AG04450 (cell line): ENCODE measurements around the gene DNAJC1. TPM values are rescaled to one million over a fixed set of nuclear protein-coding genes. Genes with fewer than 3 reads are reported as not detected.
"Not testable (repeated sequence)": the region's sequence is repeated elsewhere in the genome, so short reads cannot be mapped to it uniquely, and the experiment has no call there.

ENCODE experiments used
- CTCF ChIA-PET: fragments of 300-600, 350-600 bp; formaldehyde crosslinking; extraction: SDS; loops from one replicate; lab custom pipeline; 2022; ENCODE audit warnings: antibody characterized with exemption, inconsistent platforms; lab: Charles Lee
- POLR2A ChIA-PET: fragments of 350-600 bp; formaldehyde crosslinking; extraction: SDS; loops from one replicate; lab custom pipeline; 2021; ENCODE audit warnings: antibody characterized with exemption, inconsistent platforms; lab: Yijun Ruan, JAX
- DNase-seq: peaks from one replicate; pipeline ENCODE4 v3.0.0-alpha.2; 2011; ENCODE audit warnings: low read depth, low spot score
- H3K27ac ChIP-seq: one replicate; pipeline ENCODE4 v1.5.1; 2012; ENCODE audit warnings: low read depth, low read length, control low read depth
- H3K27me3 ChIP-seq: one replicate; pipeline ENCODE4 v1.6.0; 2012; ENCODE audit warnings: low read length; ENCODE audit not compliant: control insufficient read depth, insufficient read depth
- H3K4me3 ChIP-seq: 2 replicates; pipeline ENCODE4 v1.5.1; 2011; ENCODE audit warnings: mild to moderate bottlenecking, low read depth, low read length, control low read depth
- H3K9me3 ChIP-seq: 2 replicates; pipeline ENCODE4 v1.5.1; 2012; ENCODE audit warnings: low read length; ENCODE audit not compliant: control insufficient read depth, insufficient read depth
- polyA plus RNA-seq: library from polyadenylated mRNA; depleted of rRNA; stranded (reverse); fragments of >200 nt; gene quantifications from 2 replicates; pipeline ENCODE4 v1.2.3, GENCODE V29; 2011
- TF ChIP-seq, protein P1 (sequence below): IDR thresholded peaks from 2 replicates; pipeline ENCODE4 v1.5.1; 2011; ENCODE audit warnings: low read depth, low read length, control low read depth, inconsistent platforms

Gene DNAJC1
- polyA plus RNA-seq, 1 experiment = 21.5 TPM

GRCh38 chr10:21724020-21724589 is 279.4 kb downstream of the DNAJC1 start:
- H3K9me3 ChIP-seq = no peaks in the 10 kb centered on the region
- no peak overlapping the region for H3K27ac ChIP-seq
- ChIA-PET POLR2A (interaction anchor here (0.6 to 1.4 kb wide), 3 partner anchors 29 to 405 kb away, joined by 3 to 4 read pairs (median 3); no protein-coding TSS in a partner anchor), CTCF (interaction anchor here (0.5 to 1.7 kb wide), 4 partner anchors 9 to 362 kb away, joined by 3 to 6 read pairs (median 6); no protein-coding TSS in a partner anchor)
- H3K4me3 ChIP-seq = no peak overlapping the region
- TF ChIP-seq, protein P1, sequence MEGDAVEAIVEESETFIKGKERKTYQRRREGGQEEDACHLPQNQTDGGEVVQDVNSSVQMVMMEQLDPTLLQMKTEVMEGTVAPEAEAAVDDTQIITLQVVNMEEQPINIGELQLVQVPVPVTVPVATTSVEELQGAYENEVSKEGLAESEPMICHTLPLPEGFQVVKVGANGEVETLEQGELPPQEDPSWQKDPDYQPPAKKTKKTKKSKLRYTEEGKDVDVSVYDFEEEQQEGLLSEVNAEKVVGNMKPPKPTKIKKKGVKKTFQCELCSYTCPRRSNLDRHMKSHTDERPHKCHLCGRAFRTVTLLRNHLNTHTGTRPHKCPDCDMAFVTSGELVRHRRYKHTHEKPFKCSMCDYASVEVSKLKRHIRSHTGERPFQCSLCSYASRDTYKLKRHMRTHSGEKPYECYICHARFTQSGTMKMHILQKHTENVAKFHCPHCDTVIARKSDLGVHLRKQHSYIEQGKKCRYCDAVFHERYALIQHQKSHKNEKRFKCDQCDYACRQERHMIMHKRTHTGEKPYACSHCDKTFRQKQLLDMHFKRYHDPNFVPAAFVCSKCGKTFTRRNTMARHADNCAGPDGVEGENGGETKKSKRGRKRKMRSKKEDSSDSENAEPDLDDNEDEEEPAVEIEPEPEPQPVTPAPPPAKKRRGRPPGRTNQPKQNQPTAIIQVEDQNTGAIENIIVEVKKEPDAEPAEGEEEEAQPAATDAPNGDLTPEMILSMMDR = no peak
- no peaks in the 10 kb centered on the region for H3K27me3 ChIP-seq
- no peak for DNase-seq

- POLR2A ChIA-PET = no interaction called here
Measured at GRCh38 chr10:21722209-21722608, 281.3 kb downstream of the DNAJC1 start.

DNA sequence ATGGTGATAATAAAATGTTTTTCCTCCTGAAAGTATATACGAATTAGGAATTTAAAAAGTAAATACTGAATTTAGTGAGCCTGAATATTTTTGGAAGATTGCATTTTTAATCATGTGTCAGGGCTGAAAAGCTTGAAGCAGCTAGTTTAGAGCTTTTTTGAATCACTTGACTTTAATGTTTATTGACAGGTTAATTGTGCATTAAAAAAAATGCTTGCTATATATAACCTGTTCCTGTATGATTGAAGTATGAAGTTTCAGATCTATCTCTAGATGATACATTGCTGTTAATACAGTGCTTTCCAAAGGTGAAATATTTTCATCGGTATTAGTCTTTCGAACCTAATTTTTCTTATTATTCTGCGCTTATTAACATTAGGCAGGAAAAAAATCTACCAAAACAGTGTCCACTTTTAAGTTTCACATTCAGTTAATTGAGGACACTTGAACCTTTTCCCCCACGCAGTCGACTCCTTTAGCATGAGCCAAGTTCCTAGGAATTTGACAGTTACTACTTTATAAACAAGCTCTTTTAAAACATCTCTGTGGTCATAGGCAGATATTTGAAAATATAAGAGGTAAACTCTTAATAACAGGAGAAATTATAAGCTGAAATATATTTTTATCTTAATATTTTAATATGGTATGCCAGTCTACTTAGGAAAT is 282.4 kb downstream of the DNAJC1 start:
- no peak overlapping the region for H3K27ac ChIP-seq
- ChIA-PET CTCF (interaction anchor here (0.5 to 2.5 kb wide), 5 partner anchors 11 to 225 kb away, joined by 3 to 10 read pairs (median 4); no protein-coding TSS in a partner anchor), POLR2A (interaction anchor here (0.6 kb wide), 2 partner anchors 31 to 90 kb away, joined by 4 to 8 read pairs; no protein-coding TSS in a partner anchor)
- H3K9me3 ChIP-seq = no peaks in the 10 kb centered on the region
- DNase-seq = no peak
- no peaks in the 10 kb centered on the region for H3K27me3 ChIP-seq
- H3K4me3 ChIP-seq = no peak overlapping the region
- TF ChIP-seq, protein P1 = no peak

More at GRCh38 chr10:21722209-21722608, 281.3 kb downstream of the DNAJC1 start:
- TF ChIP-seq, protein P1 = 0 out of 2 replicates have a peak, but pooled peaks have one; percentile 3
- CTCF ChIA-PET = interaction anchor here (0.5 to 2.5 kb wide), 3 partner anchors 226 to 1016 kb away, joined by 4 to 9 read pairs (median 5); no protein-coding TSS in a partner anchor
- H3K4me3 ChIP-seq = no peak overlapping the region
- no peaks in the 10 kb centered on the region for H3K27me3 ChIP-seq
- no peaks in the 10 kb centered on the region for H3K9me3 ChIP-seq
- DNase-seq = no peak
- no peak overlapping the region for H3K27ac ChIP-seq

DNA sequence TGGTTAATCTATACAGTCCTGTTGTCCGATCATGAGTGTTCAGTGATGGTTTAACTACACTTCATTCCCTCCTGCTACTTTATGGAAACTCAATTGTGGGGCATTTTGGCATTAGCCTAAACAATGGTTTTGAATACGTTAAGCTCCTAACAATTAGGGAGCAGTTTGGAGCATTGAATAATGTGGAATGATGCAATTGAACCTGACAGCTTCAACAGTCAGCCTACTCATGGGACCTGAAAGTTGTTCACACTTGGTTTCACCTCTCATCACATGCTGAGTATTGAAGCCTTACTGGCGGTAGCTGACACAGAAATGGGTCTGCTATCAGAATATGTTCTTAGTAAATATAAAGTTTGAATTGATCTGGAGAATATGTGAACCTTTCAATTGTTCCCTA is 283.4 kb downstream of the DNAJC1 start:
- no peak overlapping the region for H3K27ac ChIP-seq
- H3K27me3 ChIP-seq = no peaks in the 10 kb centered on the region
- TF ChIP-seq, protein P1 = no peak
- CTCF ChIA-PET = interaction anchor here (1.7 to 2.5 kb wide), 2 partner anchors 12 to 224 kb away, joined by 9 to 10 read pairs; no protein-coding TSS in a partner anchor
- no peak for DNase-seq
- POLR2A ChIA-PET = interaction anchor here (0.6 kb wide), 1 partner anchor 30 kb away, joined by 4 read pairs; no protein-coding TSS in a partner anchor
- H3K9me3 ChIP-seq = no peaks in the 10 kb centered on the region
- no peak overlapping the region for H3K4me3 ChIP-seq

- DNase-seq = no peak
- Histone ChIP-seq H3K4me3 (no peak overlapping the region), H3K9me3 (no peaks in the 10 kb centered on the region), H3K27ac (no peak overlapping the region), H3K27me3 (no peaks in the 10 kb centered on the region)
- TF ChIP-seq, protein P1 = no peak
- POLR2A ChIA-PET = no interaction called here
- CTCF ChIA-PET = no interaction called here
Measured at GRCh38 chr10:21719502-21719901, 284.0 kb downstream of the DNAJC1 start.

DNA sequence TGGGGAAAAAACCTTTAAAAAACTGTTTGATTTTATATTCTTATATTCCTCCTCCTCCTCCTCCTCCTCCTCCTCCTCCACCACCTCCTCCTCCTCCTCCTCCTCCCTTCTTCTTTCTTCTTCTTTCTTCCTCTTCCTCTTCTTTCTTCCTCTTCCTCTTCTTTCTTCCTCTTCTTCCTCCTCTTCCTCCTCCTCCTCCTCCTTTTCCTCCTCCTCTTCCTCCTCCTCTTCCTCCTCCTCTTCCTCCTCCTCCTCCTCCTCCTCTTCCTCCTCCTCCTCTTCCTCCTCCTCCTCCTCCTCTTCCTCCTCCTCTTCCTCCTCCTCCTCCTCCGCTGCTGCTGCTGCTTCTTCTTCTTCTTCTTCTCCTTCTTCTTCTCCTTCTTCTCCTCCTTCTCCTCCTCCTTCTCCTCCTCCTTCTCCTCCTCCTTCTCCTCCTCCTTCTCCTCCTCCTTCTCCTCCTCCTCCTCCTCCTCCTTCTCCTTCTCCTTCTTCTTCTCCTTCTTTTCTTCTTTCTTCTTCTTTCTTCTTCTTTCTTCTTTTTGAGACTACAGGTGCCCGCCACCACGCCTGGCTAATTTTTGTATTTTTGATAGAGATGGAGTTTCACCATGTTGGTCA is 286.0 kb downstream of the DNAJC1 start:
- H3K4me3 ChIP-seq, CTCF ChIA-PET: not testable (repeated sequence)

More for the DNA sequence above, 286.0 kb downstream of the DNAJC1 start:
- DNase-seq, H3K27ac ChIP-seq, POLR2A ChIA-PET, H3K27me3 ChIP-seq, H3K9me3 ChIP-seq: not testable (repeated sequence)
